Measurements from ENCODE around the gene MYL11. TPM values are rescaled to one million over a fixed set of nuclear protein-coding genes. Genes with fewer than 3 reads are reported as not detected.
"Not testable (repeated sequence)": the region's sequence is repeated elsewhere in the genome, so short reads cannot be mapped to it uniquely, and the experiment has no call there.

The MYL11 gene
- total RNA-seq, 4 donors from 2014 or later, result 6.3 TPM; not detected in 3

DNA sequence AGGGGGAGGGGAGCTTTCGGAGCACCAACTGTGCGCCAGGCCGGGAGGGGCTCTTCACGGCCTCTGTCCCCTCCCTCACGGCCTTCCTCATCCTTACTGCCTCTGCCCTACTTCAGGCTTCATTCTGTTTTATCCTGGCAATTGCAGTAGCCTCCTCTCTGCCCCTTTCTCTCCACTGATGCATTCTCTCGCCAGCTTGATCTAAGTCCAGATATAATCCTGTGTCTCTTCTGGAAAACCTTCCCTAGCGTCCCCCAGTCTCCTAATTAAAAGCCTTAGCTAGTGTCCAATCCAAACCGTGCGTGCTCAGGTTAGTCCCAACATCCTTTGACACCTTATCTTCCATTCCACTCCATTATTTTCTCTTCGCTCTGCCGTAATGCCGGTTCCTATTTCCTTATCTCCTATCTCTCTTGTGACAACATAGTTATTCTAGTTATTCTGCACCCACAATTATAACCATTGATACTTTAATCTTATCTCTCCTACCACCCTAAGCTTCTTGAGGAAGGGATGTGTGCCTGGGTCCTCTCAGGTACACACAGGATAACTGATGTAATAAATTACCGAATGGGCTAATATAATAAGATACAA lies 21.5 kb downstream of the MYL11 start:
- DNase-seq, result no peak
- in situ Hi-C loops (cut with MboI; ENCODE audit: low pct_ligation_motif_present in 1 of 4, low pct_unique_long_range_greater_than_20kb in 1 of 4, low sequenced_read_pairs in 3 of 4) (no loop called here), intact Hi-C loops (cut with DNase I; ENCODE audit: low total_unique reads) (no loop called here)
- WGBS, 2 donors (ENCODE audit: low coverage in 1 of 2), result 14 to 23% methylated on average over 8 to 13 of the region's 13 CpGs
- TF ChIP-seq EP300 (IDR thresholded peaks at IDR 0.05; ENCODE audit: low read depth) (no peak), POLR2AphosphoS5 (IDR thresholded peaks at IDR 0.05) (no peak), POLR2A (IDR thresholded peaks at IDR 0.05) (no peak)
- TF ChIP-seq, protein P1, sequence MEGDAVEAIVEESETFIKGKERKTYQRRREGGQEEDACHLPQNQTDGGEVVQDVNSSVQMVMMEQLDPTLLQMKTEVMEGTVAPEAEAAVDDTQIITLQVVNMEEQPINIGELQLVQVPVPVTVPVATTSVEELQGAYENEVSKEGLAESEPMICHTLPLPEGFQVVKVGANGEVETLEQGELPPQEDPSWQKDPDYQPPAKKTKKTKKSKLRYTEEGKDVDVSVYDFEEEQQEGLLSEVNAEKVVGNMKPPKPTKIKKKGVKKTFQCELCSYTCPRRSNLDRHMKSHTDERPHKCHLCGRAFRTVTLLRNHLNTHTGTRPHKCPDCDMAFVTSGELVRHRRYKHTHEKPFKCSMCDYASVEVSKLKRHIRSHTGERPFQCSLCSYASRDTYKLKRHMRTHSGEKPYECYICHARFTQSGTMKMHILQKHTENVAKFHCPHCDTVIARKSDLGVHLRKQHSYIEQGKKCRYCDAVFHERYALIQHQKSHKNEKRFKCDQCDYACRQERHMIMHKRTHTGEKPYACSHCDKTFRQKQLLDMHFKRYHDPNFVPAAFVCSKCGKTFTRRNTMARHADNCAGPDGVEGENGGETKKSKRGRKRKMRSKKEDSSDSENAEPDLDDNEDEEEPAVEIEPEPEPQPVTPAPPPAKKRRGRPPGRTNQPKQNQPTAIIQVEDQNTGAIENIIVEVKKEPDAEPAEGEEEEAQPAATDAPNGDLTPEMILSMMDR (IDR thresholded peaks at IDR 0.05), result no peak
- peak overlapping the region; percentile 58 to 90 (median 69) for H3K4me3 ChIP-seq
- H3K36me3 ChIP-seq, result peaks cover 0 to 6% (median 0%) of the 10 kb centered on the region in 4 donors
- peak overlapping the region; percentile 84 to 86 (median 86) for H3K27ac ChIP-seq
- no peaks in the 10 kb centered on the region for H3K9me3 ChIP-seq
- no peaks in the 10 kb centered on the region for H3K27me3 ChIP-seq
- H3K4me1 ChIP-seq, result peaks cover 22 to 42% (median 25%) of the 10 kb centered on the region in 4 donors

DNA sequence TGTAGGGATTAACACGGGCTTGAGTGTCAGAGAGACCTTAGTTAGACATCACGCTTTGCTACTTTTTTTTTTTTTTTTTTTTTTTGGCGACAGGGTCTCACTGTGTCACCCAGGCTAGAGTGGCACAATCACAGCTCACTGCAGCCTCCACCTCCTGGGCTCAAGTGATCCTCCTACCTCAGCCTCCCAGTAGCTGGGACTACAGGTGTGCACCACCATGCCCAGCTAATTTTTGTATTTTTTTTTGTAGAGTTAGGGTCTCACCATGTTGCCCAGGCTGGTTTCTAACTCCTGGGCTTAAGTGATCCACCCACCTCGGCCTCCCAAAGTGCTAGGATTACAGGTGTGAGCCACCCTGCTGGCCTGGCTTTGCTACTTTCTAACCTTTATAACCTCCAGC lies 22.0 kb downstream of the MYL11 start:
- DNase-seq; in situ Hi-C loops (cut with MboI; ENCODE audit: low pct_ligation_motif_present in 1 of 4, low pct_unique_long_range_greater_than_20kb in 1 of 4, low sequenced_read_pairs in 3 of 4); H3K36me3 ChIP-seq; H3K9me3 ChIP-seq; intact Hi-C loops (cut with DNase I; ENCODE audit: low total_unique reads); H3K27me3 ChIP-seq: not testable (repeated sequence)
- peak overlapping the region in 1 of 4 donors; percentile 84 for H3K27ac ChIP-seq
- 68 to 77% methylated on average over 3 to 4 of the region's 4 CpGs for WGBS, 2 donors (ENCODE audit: low coverage in 1 of 2)
- peaks cover 24 to 48% (median 26%) of the 10 kb centered on the region in 4 donors for H3K4me1 ChIP-seq
- H3K4me3 ChIP-seq, result peak overlapping the region in 1 of 4 donors; percentile 65

DNA sequence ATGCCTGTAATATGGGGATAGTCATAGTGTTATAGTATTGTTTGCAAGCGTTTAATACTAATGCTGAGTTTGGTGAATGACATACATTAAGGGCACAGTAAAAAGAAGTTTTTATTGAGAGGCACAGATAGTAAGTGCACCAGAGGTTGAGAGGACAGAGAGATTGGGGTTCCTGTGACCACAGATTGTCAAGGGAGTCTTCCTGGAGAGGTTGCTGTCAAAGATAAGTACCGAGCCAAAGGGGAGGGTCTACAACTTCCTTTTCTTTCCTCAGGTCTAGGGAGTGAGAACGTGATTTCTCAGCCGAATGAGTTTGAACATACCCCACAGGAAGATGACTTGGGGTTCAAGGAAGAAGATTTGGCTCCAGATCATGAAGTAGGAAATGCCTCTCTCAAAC lies 22.5 kb downstream of the MYL11 start:
- Histone ChIP-seq H3K4me1 (peaks cover 24 to 50% (median 26%) of the 10 kb centered on the region in 4 donors), H3K27ac (no peak overlapping the region), H3K36me3 (peaks cover 0 to 6% (median 0%) of the 10 kb centered on the region in 4 donors), H3K27me3 (no peaks in the 10 kb centered on the region), H3K4me3 (no peak overlapping the region), H3K9me3 (no peaks in the 10 kb centered on the region)
- 70 to 85% methylated on average over 2 to 4 of the region's 4 CpGs for WGBS, 2 donors (ENCODE audit: low coverage in 1 of 2)
- intact Hi-C loops (cut with DNase I; ENCODE audit: low total_unique reads), result no loop called here
- in situ Hi-C loops (cut with MboI; ENCODE audit: low pct_ligation_motif_present in 1 of 4, low pct_unique_long_range_greater_than_20kb in 1 of 4, low sequenced_read_pairs in 3 of 4), result no loop called here
- no peak for TF ChIP-seq EP300 (IDR thresholded peaks at IDR 0.05; ENCODE audit: low read depth)
- no peak for TF ChIP-seq POLR2AphosphoS5 (IDR thresholded peaks at IDR 0.05)
- TF ChIP-seq, protein P1 (IDR thresholded peaks at IDR 0.05), result no peak
- no peak for TF ChIP-seq POLR2A (IDR thresholded peaks at IDR 0.05)
- DNase-seq, result no peak

GRCh38 chr16:30397776-30398660 lies 23.4 kb downstream of the MYL11 start:
- intact Hi-C loops (cut with DNase I; ENCODE audit: low total_unique reads) (no loop called here), in situ Hi-C loops (cut with MboI; ENCODE audit: low pct_ligation_motif_present in 1 of 4, low pct_unique_long_range_greater_than_20kb in 1 of 4, low sequenced_read_pairs in 3 of 4) (no loop called here)
- Histone ChIP-seq H3K9me3 (no peaks in the 10 kb centered on the region), H3K4me3 (no peak overlapping the region), H3K36me3 (peaks cover 0 to 6% (median 0%) of the 10 kb centered on the region in 4 donors), H3K27me3 (no peaks in the 10 kb centered on the region), H3K4me1 (peaks cover 24 to 50% (median 26%) of the 10 kb centered on the region in 4 donors), H3K27ac (peak overlapping the region in 2 of 4 donors; percentile 80 to 87)
- WGBS, 2 donors (ENCODE audit: low coverage in 1 of 2), result 94% methylated on average over 39 of the region's 42 CpGs; no CpG with 5 or more reads in 1 of the 2 donors
- DNase-seq, result no peak
- TF ChIP-seq POLR2AphosphoS5 (IDR thresholded peaks at IDR 0.05) (no peak), POLR2A (IDR thresholded peaks at IDR 0.05) (no peak), EP300 (IDR thresholded peaks at IDR 0.05; ENCODE audit: low read depth) (no peak)
- TF ChIP-seq, protein P1 (IDR thresholded peaks at IDR 0.05), result no peak
